CD4-positive, alpha-beta T cell treated with Interleukin-6 for 4 hours (primary cell): ENCODE measurements around the gene C17orf67.

Experiments
- DNase-seq: peaks from one replicate; pipeline ENCODE4 v3.0.0-alpha.2; 2020; ENCODE audit warnings: mixed read lengths

Gene C17orf67

DNA sequence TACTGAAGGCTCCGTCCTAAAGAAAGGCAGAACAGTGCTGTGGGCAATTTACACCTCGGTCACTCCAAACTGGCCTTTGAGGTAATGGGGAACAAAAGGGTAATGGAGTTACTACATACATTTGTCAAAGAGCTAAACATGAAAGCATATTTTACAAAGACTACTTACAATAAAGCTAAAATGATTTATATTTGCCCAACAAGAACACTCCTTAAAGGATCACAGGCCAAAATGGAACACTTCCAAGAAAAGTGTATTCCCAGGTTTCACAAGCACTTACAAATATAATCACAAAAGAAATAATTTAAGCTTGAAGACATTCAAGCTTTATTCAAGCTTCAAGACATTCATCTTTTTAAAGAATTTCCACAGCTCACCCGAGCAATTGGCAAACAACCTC is 29.3 kb downstream of the C17orf67 start:
- no peak for DNase-seq

DNA sequence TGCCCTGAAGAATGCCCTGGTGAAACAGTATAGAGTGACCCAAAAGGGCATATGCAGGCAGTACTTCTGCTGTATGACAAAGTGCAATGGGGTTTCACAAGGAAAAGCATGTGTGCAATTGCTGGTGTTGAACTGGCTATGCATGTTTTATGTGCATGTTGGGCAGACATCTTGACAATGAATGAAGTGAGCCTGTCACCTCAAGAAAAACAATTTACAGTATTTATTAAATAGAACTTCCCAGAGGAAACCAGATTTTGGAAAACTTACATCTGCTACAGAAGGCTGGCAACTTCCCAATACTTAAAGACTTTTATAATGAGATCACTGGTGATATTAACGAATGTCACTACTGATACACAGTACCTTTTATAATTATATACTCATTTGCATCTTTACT is 30.6 kb downstream of the C17orf67 start:
- DNase-seq, result no peak

DNA sequence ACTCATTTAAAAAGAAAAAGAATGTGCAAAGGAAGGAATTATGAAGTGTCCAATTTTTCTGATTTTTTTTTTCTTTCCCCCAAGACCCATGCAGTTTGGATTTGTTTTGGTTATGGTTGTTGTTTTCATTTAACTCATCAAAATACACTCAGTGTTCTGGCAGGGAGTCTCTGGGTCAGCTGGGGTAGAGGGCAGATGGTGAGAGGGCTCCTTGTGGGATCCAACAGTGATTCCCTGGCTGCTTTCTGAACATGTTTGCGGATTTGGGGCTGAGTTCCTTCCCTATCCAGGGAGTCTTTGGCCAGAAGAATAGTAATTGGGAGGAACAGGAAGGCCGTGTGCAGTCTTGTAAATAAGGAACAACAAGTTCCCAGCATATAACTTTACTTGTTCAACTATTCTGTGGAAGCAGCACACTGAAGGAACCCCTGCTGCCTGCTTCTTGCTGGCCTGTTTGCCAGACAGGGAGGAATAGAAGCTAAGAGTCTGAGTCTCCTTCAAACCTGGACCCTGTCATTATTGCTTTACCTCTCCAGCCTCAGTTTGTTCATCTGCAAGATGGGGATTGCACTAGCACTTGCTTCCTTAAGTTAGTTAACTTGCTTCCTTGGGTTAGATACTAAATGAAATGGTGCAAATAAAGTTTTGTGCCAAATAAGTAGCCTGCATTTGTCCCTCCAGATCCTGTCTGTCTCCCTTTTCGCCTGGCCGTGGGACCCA is 32.1 kb downstream of the C17orf67 start:
- no peak for DNase-seq

DNA sequence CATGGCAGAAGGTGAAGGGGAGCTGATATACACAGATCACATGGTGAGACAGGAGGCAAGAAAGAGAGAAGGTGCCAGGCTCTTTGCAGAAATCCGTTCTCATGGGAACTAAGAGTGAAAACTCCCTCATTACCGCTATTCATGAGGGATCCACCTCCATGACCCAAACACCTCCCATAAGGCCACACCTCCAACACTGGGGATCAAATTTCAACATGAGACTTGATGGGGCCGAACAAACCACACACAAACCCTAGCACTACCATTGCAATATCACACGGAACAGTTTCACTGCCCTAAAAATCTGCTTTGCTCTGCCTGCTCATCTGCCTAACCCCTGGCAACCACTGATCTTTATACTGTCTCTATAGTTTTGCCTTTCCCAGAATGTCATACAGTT is 34.8 kb downstream of the C17orf67 start:
- DNase-seq, result no peak

DNA sequence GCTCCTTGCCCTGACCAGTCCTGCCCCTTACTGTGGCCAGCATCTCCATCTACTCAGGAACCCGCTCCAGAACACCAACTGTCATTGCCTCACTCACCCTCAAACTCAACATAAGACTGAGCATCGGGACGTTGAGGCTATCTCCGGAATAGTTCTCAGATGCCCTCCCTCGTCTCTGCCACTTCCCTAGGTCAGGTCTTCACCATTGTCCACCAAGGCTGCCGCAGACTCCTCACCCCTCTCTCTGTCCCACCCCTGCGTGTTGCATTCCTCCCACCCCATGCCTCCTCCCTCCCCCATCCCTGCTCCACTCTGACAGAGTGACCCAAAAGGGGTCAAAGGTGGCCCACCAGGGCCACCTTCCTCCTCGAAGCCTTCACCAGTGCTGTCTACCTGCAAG is 37.2 kb downstream of the C17orf67 start:
- no peak for DNase-seq

DNA sequence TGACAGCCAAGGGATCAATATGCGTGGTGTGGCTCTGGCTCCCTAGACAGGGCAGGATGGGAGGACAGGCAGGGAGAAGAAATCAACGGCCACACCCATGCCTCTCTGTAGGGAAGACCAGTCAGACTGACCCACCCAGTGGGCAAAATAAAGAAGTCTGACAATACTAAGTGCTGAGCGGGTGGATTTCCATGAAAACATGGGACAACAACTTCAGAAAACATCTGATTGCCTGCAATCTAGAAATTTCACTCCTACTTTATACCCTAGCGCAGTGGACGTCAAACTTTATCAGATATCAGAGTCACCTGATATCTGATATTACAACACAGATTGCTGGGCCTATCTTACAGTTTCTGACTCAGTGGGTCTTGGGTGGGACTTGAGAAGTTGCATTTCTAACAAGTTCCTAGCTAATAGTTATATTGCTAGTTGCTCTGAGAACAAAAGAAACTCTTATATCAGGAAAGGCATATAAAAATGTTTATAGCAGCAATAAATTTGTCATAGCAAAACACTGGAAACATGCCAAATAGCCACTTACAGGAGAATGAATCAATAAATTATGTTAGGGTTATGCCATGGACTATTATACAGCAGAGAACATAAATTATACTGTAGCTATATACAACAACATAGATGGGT is 38.4 kb downstream of the C17orf67 start:
- DNase-seq, result no peak

DNA sequence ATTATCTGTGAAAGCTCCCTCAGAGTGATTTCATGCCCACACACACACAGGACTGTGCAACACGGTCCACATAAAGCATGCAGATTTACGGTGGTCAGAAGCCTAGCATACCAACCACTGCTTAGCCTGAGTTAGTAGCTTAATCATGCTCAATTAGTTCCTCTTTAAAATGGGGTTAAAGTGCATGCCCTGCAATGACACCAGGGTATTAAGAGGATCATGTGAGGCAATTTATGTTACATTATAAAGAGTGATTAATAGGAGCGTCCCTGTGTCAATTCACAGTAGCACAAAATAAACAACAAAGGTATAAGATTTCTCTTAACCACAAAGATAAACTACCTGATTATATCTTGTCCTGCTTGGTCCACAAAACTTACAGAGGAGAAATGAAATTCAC is 39.8 kb downstream of the C17orf67 start:
- no peak for DNase-seq

DNA sequence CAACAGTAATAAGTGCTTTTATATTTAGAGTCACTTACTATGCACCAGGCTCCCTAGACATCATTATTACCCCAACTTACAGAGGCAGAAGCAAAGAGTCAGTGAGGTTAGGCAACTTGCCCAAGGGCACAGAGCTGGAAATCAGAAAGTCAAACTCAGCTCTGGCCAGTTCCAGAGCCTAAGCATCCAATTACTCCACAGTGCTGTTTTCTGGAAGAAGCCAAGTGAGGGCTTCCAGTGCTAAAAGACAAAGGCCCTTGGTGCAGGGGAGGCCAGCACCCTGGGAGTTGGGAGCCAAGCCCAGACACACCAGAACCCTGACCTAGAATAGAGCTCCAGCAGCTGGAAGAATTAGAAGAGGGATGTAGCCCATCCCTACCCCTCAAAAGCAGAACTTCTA is 40.2 kb downstream of the C17orf67 start:
- DNase-seq, result no peak

DNA sequence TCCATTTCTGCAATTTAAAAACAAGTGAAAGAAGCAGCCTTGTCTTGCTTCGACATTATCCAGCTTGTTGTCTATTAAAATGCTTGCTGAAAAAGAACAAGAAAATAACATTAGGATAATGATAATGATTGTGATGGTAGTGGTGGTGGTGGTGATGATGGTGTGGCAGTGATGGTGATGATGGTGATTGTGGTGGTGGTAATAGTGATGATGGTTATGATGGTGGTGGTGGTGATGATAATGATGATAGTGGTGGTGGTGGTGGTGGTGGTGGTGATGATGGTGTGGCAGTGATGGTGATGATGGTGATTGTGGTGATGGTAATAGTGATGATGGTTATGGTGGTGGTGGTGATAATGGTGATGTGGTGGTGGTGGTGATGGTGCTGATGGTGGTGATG is 41.5 kb downstream of the C17orf67 start:
- no peak for DNase-seq

DNA sequence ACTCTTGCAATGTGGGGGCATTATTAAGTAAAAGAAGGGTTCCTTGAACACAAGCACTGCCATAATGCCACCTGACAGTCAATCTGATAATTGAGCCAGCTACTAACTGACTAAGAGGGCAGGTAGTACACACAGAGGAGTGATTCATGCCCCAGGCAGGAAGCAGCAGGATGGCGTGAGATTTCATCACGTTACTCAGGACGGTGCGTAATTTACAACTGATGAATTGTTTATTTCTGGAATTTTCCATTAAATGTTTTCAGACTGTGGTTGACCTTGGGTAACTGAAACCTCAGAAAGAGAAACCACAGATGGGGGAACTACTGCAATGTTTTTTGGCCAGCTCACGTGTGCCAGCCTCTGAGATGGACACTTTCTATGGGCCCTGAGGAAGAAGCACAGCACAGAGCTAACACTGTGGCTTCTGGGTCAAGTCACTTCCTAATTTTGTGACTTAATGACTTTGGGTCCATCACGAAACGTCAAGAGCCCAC is 46.7 kb downstream of the C17orf67 start:
- DNase-seq, result peak; percentile 58

DNA sequence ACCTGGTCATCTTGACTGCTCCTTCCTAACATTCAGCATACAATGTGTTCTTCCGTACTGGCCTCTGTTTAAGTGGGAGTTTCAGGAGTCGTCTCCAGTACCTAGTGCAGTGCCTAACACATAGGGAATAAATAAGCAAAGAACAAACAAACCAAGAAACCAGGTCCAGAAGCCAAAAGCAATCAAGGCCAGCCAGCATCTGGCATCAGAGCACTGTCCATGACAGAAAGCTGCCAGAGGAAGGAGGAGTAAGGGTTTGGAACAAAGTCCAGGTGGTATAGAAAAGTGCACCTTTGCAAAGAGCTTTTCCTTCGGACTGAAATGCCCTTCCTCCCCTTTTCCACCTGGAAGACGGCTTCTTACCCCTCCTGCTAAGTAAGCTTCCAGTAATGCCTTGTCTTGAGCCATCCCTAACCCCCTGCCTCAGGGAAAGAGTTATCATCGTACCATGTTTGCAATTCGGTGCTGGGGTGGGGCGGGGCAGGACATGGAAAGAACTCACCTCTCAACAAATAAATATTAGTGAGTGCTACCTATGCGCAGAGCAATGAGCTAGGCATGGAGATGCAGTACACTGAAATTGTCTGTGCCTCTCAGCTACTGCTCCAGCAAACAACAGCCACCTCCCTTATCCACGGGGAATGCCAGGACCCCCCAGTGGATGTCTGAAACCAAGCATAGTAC is 47.6 kb downstream of the C17orf67 start:
- no peak for DNase-seq

DNA sequence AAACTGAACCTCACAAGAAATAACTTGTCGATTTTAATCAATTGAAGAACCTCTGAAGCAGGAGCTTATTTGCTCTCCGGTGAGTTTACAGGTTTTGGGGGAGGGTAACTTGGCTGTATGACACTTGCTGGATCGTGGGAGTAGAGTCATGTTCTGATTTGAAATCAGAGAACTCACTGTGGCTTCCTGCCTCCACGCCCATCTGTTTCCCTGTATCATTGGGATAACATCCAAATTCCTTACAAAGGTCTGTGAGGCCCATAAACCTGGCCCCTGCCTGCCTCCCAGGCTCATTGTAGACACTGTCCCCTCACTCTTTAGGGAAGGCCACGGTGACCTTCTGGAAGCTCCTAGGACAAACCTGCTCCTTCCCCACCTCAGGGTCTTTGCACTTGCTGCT is 48.3 kb downstream of the C17orf67 start:
- DNase-seq, result no peak

DNA sequence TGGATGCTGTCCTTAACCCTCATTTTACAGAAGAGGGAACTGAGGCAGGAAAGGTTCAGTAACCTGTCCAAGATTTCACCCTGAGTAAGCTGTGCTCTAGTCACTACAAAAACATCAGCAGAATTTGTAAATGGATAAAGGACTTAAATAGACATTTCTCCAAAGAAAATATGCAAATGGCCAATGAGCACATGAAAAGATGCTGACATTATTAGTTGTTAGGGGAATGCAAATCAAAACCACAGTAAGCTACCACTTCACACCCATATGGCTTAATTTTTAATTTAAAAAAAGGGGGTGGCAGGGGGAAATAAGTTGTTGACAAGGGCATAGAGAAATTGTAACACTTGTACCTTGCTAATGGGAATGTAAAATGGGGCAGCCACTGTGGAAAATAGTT is 51.4 kb downstream of the C17orf67 start:
- DNase-seq, result no peak

DNA sequence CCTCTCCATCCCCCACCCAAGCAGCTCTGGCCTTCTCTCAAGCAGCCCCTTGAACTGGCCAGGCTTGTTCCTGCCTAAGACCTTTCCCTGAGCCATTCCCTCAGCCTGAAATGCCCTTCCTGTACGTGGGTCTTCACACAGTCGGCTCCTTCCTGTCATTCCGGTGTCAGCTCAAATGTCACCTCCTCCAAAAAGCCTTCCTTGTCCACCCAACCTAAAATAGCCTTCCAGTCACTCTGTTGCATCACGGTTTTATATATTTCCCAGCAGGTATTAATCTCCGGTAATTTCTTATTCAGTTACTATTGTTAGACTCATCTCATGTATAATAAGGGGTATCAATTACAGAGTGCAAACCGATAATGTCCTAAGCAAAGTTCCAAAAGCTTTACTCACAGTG is 51.8 kb downstream of the C17orf67 start:
- DNase-seq, result no peak

DNA sequence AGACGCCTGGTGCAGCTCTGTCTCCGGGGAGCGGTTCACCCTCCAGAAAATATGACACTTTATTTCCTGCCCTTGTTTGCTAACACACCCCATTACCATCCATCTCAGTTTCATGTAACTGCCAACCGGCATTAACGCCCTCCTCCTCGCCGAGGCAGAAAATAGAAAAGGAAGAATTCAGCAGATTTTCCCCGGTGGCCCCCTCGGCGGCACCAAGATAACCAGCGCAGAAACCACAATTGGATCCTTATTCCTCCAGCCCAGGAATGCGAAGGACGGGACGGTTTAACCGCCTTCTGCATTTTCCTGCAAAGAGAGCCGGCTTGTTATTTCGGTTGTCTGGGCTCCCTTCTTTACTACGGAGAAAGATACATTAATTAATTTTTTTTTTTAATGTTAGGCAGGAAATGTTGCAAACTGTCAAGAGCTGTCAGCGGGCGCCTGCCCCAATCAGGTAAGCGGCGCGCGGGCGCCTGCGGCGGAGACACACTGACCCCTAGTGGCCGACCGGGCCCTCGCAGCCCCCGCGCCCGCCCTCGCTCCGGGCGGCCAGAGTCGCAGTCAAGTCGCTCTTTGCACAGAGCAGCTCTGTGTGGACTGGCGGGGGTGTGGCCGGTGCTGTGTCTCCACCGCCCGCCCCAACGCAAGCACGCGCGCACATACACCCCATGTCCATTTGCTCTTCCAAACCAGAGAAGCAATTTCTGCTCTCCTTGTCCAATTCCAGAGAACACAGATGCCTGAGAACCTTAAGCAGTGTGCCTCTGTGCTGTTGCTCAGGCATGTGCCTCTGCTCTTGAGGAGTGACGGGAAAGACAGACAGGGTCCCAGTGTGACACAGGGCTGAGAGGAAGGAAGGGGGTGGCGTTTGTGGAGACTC is 53.6 kb downstream of the C17orf67 start:
- peak; percentile 88 for DNase-seq

DNA sequence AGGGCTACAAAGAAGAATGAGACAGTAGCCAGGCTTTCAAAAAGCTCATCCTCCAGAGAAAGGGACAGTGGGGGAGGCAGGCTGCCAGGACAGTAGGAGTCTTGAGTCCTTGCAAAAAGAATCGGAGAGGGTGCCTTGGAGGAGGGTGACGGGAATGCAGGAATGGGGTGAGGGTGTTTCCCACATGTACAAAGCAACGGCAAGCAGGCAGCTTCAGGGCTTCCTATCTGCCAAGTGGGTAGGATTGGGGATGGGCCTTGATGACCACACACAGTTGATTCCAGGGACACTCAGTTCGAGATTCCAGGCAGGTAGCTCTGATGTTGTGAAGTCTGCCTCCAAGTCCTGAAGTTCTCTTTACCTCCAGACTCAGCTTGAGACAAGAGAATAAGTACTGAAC is 54.4 kb downstream of the C17orf67 start:
- no peak for DNase-seq

DNA sequence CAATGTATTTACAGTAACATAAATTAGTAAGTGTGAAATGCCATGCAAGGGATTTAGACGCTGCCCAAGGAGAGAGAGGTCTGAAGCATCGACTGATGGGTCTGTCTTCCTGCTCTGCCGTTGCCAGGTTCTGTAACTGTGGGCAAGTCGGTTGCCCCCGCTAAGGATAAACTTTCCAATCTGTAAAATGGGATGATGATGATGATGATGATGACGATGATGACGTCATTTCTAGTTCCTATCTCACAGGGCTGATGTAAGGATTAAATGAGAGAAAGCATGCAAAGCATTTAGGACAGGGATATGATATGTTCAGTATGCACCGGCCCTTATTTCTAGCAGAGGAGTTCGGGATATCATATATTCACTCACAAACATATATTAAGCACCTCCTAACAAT is 54.8 kb downstream of the C17orf67 start:
- no peak for DNase-seq

DNA sequence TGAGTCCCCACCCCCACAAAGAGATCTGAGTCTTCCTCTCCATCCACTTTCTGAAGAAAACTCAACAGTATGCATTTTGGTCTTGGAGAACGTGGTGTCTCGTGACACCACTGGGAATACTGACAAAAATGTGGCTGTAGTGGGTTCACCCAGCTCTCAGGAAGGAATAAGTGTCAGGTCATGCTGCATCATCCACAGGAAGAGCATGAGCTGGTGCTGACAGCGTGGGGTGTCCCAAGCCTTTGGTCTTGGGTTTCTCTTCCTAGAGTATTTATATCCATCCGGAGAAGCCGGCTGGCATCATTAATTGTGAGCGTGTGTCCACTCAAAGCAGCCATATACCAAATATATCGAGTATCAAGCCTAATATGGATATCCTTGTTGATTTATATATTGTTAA is 55.9 kb downstream of the C17orf67 start:
- DNase-seq, result no peak

DNA sequence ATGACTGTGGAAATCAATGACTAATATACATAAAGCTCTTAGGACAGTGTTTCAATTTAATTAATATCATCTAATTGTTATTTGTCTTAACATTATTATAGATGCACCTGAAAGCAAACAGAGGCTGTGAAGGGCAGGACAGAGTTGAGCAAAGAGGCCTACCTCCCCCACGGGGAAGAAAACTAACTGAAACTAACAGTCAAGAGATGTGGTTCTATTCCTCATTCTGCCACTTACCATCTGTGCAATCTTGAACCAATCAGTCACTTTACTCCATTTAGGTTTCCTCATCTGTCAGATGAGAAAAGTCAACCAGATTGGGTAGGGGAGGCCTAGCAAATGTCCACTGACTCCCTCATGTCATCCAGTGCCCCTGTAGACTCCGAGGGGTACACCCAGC is 59.1 kb downstream of the C17orf67 start:
- no peak for DNase-seq

DNA sequence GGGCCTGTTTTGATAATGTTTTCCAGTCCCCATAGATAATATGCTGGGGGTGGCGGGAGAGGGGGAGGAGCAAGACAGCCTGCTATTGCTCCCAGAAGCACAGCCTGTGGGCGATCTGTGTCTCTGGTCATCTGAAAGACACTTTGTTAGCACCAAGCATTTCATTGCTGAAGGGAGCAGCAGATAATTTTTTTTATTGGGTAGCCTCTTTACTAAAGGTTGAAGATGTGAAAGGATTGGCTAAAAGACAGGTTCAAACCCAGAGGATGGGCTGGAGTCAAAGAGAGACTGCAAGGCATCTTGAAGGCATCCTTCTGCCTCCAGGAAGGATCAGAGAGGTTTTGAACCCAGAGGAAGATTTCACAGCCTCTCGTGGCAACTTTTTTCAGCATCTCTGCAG is 60.6 kb downstream of the C17orf67 start:
- no peak for DNase-seq

DNA sequence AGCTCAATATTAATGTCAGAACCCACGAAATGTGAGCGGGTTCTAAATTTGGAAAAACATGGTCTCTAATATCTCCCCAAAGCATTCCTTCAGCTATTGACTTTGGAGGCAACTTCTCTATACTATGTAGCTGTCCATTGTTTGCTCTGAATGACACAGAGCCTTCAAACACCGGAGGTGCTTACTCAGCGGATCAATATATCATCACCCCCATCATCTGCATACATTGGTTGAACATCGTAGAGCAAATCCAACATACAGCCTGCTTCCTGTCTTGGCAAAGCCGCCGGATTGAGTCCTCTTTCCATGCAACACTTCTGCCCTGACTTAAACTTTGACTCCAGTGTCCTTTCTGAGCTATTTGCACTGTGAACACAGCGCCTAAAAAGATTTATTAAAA is 61.3 kb downstream of the C17orf67 start:
- DNase-seq, result no peak

DNA sequence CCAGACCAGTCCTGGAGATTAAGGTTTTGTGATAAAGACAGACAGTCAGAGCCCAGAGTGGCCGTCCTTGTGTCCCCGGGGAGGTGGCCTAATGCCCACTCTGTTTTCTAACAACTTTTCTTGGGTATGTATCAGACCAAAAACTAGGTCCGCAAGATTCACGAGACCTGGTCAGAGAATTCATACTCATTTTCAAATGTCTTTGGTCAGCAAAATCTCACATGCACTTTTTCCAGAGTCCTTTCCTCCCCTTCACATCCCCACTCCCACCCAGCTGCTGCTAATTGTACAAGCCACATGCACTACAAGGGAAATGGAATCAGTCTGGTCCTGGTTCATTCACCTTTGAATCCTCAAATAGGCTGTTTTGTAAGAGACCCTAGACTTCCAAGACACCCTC is 61.7 kb downstream of the C17orf67 start:
- no peak for DNase-seq

DNA sequence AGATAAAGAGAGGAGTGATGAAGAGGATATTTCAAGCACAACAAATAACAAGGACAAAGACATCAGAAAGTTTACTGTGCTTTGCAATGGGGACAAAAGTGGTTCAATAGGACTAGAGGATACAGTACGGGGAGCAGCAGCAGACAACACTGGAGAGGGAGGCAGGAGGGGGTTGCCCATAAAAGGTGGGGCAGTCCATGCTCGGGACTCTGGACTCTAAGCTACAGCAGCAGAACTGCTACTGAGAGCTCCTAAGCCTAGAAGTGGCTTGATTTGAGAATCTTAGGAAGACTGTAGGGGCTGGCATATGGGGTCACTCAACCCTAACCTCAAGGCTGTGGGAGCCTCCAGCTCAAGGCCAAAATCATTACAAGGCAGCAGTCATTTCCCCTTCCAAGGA is 62.2 kb downstream of the C17orf67 start:
- DNase-seq, result no peak
